Measurements from ENCODE around the gene UNC13B.

DNA sequence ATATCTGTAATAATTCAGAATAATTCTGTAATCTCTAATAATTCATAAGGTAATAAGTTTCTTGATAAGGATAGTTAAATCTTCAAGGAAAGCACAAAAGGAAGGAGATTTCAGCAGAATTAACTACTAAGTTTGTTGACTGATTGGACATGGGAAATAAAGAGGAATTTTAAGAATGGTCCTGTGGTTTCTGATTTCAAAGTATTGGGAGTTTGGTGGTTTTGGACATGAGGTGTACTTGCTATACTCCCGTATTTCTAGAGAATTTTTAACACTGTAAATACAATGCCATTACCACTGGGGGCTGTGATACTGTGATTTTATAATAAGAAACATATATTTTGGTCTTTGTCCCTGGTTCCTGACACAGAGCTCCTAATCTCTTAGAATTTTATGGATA, 123.9 kb downstream of the UNC13B start:
- no peak for TF ChIP-seq MEIS2 (IDR thresholded peaks at IDR 0.05; ENCODE audit: partially characterized antibody)
- no peak for TF ChIP-seq MAZ (CRISPR knock-in tag; conservative IDR thresholded peaks at IDR 0.05 in 1 of 2, IDR thresholded peaks at IDR 0.05 in 1 of 2)
- TF ChIP-seq ZNF24 (IDR thresholded peaks at IDR 0.05) = no peak
- TF ChIP-seq ZNF146 (CRISPR knock-in tag; IDR thresholded peaks at IDR 0.05; ENCODE audit: unreplicated experiment) = no peak
- TF ChIP-seq CTCF (IDR thresholded peaks at IDR 0.05 in 2 of 3, conservative IDR thresholded peaks at IDR 0.05 in 1 of 3; ENCODE audit: insufficient read depth in 2 of 3, low read depth in 1 of 3, low read length in 3 of 3) = no peak
- TF ChIP-seq ZNF224 (CRISPR knock-in tag; IDR thresholded peaks at IDR 0.05) = no peak
